ENCODE results near the gene LETMD1. TPM values are rescaled to one million over a fixed set of nuclear protein-coding genes. Genes with fewer than 3 reads are reported as not detected.
A peak's percentile ranks its signal among the peaks of the same experiment; 100 is the strongest.

The LETMD1 gene
- total and polyA plus RNA-seq, 9 of the 15 experiments (the other 6 are each of a cell fraction or from before 2014, with no cell fraction given), result 58.7 to 163 (median 75.4) TPM

DNA sequence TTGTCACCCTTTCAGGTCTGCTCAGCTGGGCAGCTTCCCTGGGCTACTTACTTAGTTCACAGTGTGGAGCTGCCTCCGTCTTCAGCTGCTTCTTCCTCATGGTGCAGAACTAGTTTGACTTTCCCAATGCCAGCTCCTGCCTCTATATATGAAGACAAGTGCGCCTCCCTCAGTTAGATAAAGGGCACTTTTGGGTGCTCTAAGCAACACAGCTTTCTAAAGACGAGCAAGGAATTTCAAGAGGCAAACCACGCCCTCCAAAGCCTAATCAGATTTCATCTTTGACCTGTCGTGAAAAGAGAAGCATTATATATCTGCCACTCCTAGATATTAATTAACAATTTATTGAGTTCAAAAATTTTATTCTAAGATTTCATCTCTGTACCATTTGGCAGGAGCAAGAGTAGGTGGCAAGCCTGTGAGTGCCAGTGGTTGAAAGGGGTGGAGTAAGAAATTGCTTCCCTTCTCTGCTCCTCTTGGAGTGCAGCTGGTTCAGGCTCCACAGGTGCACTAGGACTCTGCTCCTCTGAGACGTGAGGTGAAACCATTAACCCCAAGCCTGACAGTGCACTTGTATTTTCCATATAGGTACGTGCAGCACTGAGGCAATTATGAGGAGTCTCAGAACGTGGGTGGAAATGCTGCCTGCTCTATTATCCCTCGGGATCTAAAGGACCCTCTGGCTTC lies 19.9 kb upstream of the LETMD1 start (continued):
- TF ChIP-seq, protein P1, sequence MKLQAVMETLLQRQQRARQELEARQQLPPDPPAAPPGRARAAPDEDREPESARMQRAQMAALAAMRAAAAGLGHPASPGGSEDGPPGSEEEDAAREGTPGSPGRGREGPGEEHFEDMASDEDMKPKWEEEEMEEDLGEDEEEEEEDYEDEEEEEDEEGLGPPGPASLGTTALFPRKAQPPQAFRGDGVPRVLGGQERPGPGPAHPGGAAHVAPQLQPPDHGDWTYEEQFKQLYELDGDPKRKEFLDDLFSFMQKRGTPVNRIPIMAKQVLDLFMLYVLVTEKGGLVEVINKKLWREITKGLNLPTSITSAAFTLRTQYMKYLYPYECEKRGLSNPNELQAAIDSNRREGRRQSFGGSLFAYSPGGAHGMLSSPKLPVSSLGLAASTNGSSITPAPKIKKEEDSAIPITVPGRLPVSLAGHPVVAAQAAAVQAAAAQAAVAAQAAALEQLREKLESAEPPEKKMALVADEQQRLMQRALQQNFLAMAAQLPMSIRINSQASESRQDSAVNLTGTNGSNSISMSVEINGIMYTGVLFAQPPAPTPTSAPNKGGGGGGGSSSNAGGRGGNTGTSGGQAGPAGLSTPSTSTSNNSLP (IDR thresholded peaks at IDR 0.05; ENCODE audit: borderline replicate concordance, low read depth, low read length), result peak; percentile 50; the same call in 1 of the 2 replicates
- TF ChIP-seq RAD21 (CRISPR knock-in tag; conservative IDR thresholded peaks at IDR 0.05 in 1 of 2, IDR thresholded peaks at IDR 0.05 in 1 of 2) (peak; percentile 79 to 83), RFX7 (CRISPR knock-in tag; IDR thresholded peaks at IDR 0.05) (no peak), L3MBTL2 (IDR thresholded peaks at IDR 0.05) (peak; percentile 44; the same call in 1 of the 2 replicates), EZH2 (IDR thresholded peaks at IDR 0.05; ENCODE audit: borderline replicate concordance, low read depth, low read length) (no peak), ZNF717 (CRISPR knock-in tag; IDR thresholded peaks at IDR 0.05) (no peak), SMAD4 (CRISPR knock-in tag; conservative IDR thresholded peaks at IDR 0.05) (0 out of 2 replicates have a peak, but pooled peaks have one; percentile 28), EP300 (IDR thresholded peaks at IDR 0.05; ENCODE audit: low read length) (peak; percentile 42; the same call in 1 of the 2 replicates), MYC (IDR thresholded peaks at IDR 0.05; ENCODE audit: low read depth, low read length) (peak; percentile 51; the same call in 1 of the 2 replicates), MYC (CRISPR knock-in tag; IDR thresholded peaks at IDR 0.05; ENCODE audit: borderline replicate concordance, low read depth) (no peak), SOX6 (IDR thresholded peaks at IDR 0.05) (no peak; the same call in 1 of the 2 replicates), FIP1L1 (IDR thresholded peaks at IDR 0.05; ENCODE audit: low read depth, low read length, poor library complexity, severe bottlenecking) (no peak), LCOR (CRISPR knock-in tag; IDR thresholded peaks at IDR 0.05) (0 out of 2 replicates have a peak, but pooled peaks have one; percentile 54), TEAD1 (CRISPR knock-in tag; IDR thresholded peaks at IDR 0.05) (0 out of 4 replicates have a peak, but pooled peaks of 1 of the 2 experiments have one; percentile 40), ADNP (tag; IDR thresholded peaks at IDR 0.05) (0 out of 2 replicates have a peak, but pooled peaks have one; percentile 37), ZNF444 (CRISPR knock-in tag; IDR thresholded peaks at IDR 0.05) (no peak)
- TF ChIP-seq, protein P2, sequence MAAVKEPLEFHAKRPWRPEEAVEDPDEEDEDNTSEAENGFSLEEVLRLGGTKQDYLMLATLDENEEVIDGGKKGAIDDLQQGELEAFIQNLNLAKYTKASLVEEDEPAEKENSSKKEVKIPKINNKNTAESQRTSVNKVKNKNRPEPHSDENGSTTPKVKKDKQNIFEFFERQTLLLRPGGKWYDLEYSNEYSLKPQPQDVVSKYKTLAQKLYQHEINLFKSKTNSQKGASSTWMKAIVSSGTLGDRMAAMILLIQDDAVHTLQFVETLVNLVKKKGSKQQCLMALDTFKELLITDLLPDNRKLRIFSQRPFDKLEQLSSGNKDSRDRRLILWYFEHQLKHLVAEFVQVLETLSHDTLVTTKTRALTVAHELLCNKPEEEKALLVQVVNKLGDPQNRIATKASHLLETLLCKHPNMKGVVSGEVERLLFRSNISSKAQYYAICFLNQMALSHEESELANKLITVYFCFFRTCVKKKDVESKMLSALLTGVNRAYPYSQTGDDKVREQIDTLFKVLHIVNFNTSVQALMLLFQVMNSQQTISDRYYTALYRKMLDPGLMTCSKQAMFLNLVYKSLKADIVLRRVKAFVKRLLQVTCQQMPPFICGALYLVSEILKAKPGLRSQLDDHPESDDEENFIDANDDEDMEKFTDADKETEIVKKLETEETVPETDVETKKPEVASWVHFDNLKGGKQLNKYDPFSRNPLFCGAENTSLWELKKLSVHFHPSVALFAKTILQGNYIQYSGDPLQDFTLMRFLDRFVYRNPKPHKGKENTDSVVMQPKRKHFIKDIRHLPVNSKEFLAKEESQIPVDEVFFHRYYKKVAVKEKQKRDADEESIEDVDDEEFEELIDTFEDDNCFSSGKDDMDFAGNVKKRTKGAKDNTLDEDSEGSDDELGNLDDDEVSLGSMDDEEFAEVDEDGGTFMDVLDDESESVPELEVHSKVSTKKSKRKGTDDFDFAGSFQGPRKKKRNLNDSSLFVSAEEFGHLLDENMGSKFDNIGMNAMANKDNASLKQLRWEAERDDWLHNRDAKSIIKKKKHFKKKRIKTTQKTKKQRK (IDR thresholded peaks at IDR 0.05; ENCODE audit: borderline replicate concordance, low read depth, low read length), result peak; percentile 25; the same call in 1 of the 2 replicates
- TF ChIP-seq, protein P3, sequence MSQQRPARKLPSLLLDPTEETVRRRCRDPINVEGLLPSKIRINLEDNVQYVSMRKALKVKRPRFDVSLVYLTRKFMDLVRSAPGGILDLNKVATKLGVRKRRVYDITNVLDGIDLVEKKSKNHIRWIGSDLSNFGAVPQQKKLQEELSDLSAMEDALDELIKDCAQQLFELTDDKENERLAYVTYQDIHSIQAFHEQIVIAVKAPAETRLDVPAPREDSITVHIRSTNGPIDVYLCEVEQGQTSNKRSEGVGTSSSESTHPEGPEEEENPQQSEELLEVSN (IDR thresholded peaks at IDR 0.05; ENCODE audit: borderline replicate concordance in 1 of 2, extremely low read depth in 1 of 2, insufficient read depth in 1 of 2, insufficient read length in 1 of 2, low read depth in 1 of 2, low read length in 1 of 2, poor library complexity in 1 of 2, severe bottlenecking in 1 of 2), result no peak

All from K562 (cell line).